ENCODE data around the gene GRIN3A.

GRCh38 chr9:101528015-101528414 is 210.4 kb downstream of the GRIN3A start:
- TF ChIP-seq CTCF (IDR thresholded peaks at IDR 0.05) (no peak), SIN3A (IDR thresholded peaks at IDR 0.05; ENCODE audit: borderline replicate concordance, insufficient read depth, low read depth, low read length) (no peak), POLR2AphosphoS5 (IDR thresholded peaks at IDR 0.05; ENCODE audit: low read depth, low read length) (no peak), REST (IDR thresholded peaks at IDR 0.05; ENCODE audit: insufficient read depth in 1 of 2, low read depth in 2 of 2, low read length in 1 of 2) (no peak)

Measured in Panc1 (cell line).